ENCODE results near the gene EXD2.
A peak's percentile ranks its signal among the peaks of the same experiment; 100 is the strongest.
"Not testable (repeated sequence)": the region's sequence is repeated elsewhere in the genome, so short reads cannot be mapped to it uniquely, and the experiment has no call there.

EXD2 gene

GRCh38 chr14:69252851-69253250, 61.6 kb downstream of the EXD2 start:
- DNase-seq (ENCODE audit: low spot score), result no peak

- DNase-seq (ENCODE audit: low spot score), result no peak
Measured at GRCh38 chr14:69259168-69259526, 67.8 kb downstream of the EXD2 start.

- no peak for DNase-seq (ENCODE audit: low spot score)
Measured at GRCh38 chr14:69259527-69260189, 68.4 kb downstream of the EXD2 start, which contains the start of gene GALNT16. TSS of gene GALNT16 (plus strand) at chr14:69260158. CDS start at chr14:69260291, 133 bp downstream.

- DNase-seq (ENCODE audit: low spot score), result no peak
Measured at GRCh38 chr14:69260190-69260860, 69.0 kb downstream of the EXD2 start.

- DNase-seq (ENCODE audit: low spot score), result peak; percentile 86
Measured at GRCh38 chr14:69260861-69261564, 69.7 kb downstream of the EXD2 start.

- DNase-seq (ENCODE audit: low spot score), result no peak
Measured at GRCh38 chr14:69261761-69262331, 70.5 kb downstream of the EXD2 start.

- no peak for DNase-seq (ENCODE audit: low spot score)
Measured at GRCh38 chr14:69262516-69262915, 71.2 kb downstream of the EXD2 start.

GRCh38 chr14:69263364-69263763, 72.1 kb downstream of the EXD2 start:
- DNase-seq (ENCODE audit: low spot score), result no peak

- DNase-seq (ENCODE audit: low spot score), result no peak
Measured at GRCh38 chr14:69263771-69264170, 72.5 kb downstream of the EXD2 start.

GRCh38 chr14:69266572-69267345, 75.5 kb downstream of the EXD2 start:
- no peak for DNase-seq (ENCODE audit: low spot score)

- DNase-seq (ENCODE audit: low spot score), result no peak
Measured at GRCh38 chr14:69267492-69267891, 76.2 kb downstream of the EXD2 start.

GRCh38 chr14:69268223-69268622, 76.9 kb downstream of the EXD2 start:
- DNase-seq (ENCODE audit: low spot score), result no peak

- DNase-seq (ENCODE audit: low spot score), result no peak
Measured at GRCh38 chr14:69268763-69269162, 77.5 kb downstream of the EXD2 start.

GRCh38 chr14:69269381-69269780, 78.1 kb downstream of the EXD2 start:
- no peak for DNase-seq (ENCODE audit: low spot score)

- no peak for DNase-seq (ENCODE audit: low spot score)
Measured at GRCh38 chr14:69270097-69270496, 78.8 kb downstream of the EXD2 start.

- no peak for DNase-seq (ENCODE audit: low spot score)
Measured at GRCh38 chr14:69270795-69271708, 79.8 kb downstream of the EXD2 start.

- no peak for DNase-seq (ENCODE audit: low spot score)
Measured at GRCh38 chr14:69274321-69274720, 83.0 kb downstream of the EXD2 start.

GRCh38 chr14:69275331-69275730, 84.0 kb downstream of the EXD2 start:
- no peak for DNase-seq (ENCODE audit: low spot score)

- DNase-seq (ENCODE audit: low spot score), result not testable (repeated sequence)
Measured at GRCh38 chr14:69277356-69277755, 86.1 kb downstream of the EXD2 start.

GRCh38 chr14:69280746-69281291, 89.5 kb downstream of the EXD2 start:
- DNase-seq (ENCODE audit: low spot score), result no peak
